Fibroblast of villous mesenchyme (primary cell): ENCODE measurements around the gene STOML3. TPM values are rescaled to one million over a fixed set of nuclear protein-coding genes. Genes with fewer than 3 reads are reported as not detected.
A peak's percentile ranks its signal among the peaks of the same experiment; 100 is the strongest.

Experiments used
- DNase-seq: peaks from one replicate; pipeline ENCODE4 v3.0.0-alpha.2; 2010; ENCODE audit warnings: low read depth
- H3K4me3 ChIP-seq: 2 replicates; pipeline ENCODE4 v1.5.1; 2011; ENCODE audit warnings: low read depth, mild to moderate bottlenecking, low read length
- total RNA-seq: library from RNA; depleted of rRNA; stranded (reverse); fragments of >200 nt; gene quantifications from 2 replicates; pipeline ENCODE4 v1.2.3, GENCODE V29; 2012
- TF ChIP-seq, protein P1 (sequence below): IDR thresholded peaks from 2 replicates; pipeline ENCODE4 v1.5.1; 2012; ENCODE audit warnings: low read depth, mild to moderate bottlenecking, low read length; ENCODE audit not compliant: insufficient read depth

The STOML3 gene
- total RNA-seq, 1 donor, result not detected

DNA sequence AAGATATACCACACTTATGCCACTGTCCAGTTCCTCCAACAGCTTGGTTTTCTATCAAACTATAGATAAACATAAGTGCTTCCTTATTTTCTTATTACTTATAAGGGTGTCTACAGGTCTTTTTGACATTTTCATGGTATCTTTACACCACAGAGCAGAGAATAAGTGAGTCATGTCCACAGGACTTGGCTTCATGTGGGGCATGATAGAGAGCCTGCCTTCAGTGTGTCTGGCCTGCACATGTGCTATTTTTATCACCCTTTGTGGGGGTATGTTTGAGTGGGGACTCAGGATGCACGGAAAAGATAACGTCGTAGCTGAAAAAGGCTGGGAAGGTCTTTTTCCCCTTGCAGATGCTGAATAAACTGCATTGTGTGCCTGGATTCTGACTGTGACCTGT lies 8.1 kb upstream of the STOML3 start:
- no peak overlapping the region for H3K4me3 ChIP-seq
- DNase-seq, result no peak
- TF ChIP-seq, protein P1, sequence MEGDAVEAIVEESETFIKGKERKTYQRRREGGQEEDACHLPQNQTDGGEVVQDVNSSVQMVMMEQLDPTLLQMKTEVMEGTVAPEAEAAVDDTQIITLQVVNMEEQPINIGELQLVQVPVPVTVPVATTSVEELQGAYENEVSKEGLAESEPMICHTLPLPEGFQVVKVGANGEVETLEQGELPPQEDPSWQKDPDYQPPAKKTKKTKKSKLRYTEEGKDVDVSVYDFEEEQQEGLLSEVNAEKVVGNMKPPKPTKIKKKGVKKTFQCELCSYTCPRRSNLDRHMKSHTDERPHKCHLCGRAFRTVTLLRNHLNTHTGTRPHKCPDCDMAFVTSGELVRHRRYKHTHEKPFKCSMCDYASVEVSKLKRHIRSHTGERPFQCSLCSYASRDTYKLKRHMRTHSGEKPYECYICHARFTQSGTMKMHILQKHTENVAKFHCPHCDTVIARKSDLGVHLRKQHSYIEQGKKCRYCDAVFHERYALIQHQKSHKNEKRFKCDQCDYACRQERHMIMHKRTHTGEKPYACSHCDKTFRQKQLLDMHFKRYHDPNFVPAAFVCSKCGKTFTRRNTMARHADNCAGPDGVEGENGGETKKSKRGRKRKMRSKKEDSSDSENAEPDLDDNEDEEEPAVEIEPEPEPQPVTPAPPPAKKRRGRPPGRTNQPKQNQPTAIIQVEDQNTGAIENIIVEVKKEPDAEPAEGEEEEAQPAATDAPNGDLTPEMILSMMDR, result no peak

DNA sequence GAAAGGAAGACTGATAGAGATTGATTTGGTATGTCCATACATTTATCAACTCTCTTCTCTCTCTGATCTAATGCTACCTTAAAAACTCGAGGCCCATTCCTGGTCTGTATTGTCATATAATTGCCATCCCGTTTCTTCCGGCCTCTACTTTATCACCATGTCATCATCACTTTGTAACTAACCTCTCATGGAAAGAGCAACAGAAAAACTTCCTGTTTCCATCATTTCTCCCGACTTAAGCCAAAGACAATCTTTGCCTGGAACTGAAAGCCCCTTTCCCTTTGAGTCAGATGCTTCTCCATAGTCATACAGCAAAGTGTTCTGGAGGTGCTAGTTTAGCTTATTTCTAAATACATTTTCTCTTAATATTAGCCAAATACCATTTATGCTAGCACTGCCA lies 2.8 kb upstream of the STOML3 start:
- no peak overlapping the region for H3K4me3 ChIP-seq
- TF ChIP-seq, protein P1, result no peak
- no peak for DNase-seq

DNA sequence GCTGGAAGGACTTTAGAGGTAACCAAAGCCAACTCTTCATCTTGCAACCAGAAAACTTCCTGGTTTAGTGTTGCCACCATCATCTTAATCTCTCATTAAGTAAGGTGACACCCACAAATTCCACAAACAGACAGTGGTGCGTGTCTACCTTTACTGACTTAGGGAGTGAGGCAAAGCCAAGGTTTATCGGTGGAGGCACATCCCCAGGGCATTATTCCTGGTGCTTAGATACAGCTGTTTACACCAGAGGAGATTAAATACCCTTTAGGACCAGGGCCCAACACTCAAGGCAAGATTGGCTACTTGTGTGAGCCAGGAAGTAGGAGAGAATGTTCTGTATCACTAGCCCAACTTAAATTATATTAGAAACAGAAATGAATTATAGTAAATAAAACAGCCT lies 9.5 kb downstream of the STOML3 start:
- TF ChIP-seq, protein P1, result no peak
- no peak for DNase-seq
- no peak overlapping the region for H3K4me3 ChIP-seq

DNA sequence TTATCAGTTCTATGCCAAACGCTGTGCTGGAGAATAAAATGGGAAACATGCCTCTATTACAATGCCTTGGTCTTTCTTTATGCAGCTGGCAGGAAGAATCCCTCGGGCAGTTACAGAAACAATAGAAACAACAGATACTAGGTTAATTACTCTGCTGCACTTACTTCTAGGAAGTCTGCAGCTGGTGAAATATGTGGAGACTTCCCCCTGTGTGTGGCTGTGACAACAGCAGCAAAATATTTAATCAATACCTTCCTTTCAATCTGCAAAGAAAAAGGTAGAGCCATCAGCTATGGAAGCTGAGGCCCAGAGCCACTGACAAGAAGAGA lies 9.9 kb downstream of the STOML3 start:
- no peak for DNase-seq
- H3K4me3 ChIP-seq, result no peak overlapping the region
- TF ChIP-seq, protein P1, result no peak

DNA sequence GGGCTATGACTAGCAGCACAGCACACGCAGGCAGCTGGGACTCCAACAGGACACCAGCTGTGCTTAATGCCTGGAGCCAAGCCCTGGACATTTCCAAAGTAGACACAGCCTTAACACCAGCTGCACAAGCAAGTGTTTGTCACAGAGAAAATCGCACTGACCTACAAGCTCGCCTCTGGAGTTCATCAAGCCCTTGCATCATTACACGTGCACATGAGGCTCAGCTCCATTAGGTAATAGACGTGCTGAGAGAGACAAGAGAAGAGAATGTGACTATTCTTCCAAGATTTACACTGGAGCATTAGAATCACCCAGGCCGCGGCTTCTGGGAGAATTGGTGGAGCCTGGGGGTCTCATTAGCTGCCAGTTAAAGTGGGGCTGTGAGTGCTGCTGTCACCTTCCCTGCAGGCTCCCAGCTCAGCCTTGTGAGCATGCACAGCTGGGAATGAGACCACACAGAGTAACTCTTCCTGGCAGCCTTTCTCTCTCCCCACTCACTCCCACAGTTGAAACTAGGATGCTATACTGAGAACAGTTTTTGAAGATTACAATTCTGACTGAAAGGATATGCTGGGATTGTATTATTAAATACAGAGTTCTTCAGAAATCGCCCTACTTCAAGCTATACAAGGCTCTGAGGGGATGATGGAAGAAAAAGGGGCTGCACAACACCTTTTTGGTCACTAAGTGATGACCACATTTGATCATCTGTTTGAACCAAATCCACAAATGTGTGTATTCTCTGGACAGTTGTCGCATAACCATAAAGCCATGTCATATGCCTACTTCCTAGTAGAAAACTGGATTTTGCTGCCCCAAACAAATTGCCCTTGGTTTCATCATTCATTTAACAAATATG lies 10.5 kb downstream of the STOML3 start:
- H3K4me3 ChIP-seq, result no peak overlapping the region
- TF ChIP-seq, protein P1, result no peak
- DNase-seq, result peak; percentile 35

DNA sequence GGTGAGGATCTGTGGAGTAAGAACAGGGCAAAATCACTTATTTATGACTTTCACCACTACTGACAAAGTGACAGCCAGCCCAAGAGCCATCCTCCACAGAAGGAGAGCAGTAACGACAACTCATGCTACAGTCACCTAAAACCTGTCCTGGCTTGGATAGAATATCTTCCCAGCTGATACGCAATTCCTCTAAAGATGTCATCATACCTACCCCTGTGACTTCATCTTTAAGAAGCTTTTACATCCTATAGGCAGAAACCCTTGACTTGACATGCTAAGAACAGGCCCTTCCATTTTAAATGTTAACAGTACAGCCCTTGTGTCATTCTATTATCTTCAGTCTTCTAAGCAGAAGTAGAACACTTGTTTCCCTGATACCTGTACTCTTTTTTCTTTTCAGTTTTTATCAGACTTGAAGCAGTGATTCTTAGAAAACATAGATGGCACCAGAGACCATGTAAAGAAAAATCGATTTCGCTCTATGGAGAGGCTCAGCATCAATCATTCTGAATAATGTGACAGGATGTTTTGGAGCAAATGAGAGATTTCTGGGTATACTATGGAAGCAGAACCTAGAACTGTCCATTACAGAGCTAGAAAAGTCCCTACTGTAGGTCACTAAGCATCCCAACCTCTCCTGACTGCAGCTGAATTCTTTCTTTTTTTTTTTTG lies 20.1 kb downstream of the STOML3 start:
- no peak for DNase-seq
- TF ChIP-seq, protein P1, result peak; percentile 15
- H3K4me3 ChIP-seq, result no peak overlapping the region

DNA sequence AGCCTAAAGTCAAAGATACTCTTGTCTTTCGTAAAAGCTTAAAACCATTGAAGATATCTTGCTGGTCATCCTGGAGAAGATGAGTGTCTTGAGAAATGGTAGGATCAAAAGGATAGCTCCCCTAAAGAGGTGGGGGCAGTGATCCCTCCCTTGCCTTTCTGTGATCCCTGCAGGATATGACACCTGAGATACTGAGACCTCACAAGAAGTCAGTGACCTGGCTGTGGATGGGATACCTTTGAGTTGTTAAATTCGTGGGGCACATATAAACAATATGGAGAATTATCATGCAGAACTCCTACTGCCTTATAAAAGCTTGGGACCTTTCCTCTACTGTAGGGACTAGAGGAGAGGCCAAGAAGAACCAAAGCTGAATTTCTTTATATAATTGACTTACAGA lies 21.4 kb downstream of the STOML3 start:
- no peak for DNase-seq
- H3K4me3 ChIP-seq, result no peak overlapping the region
- TF ChIP-seq, protein P1, result no peak
